HG03139 (cell line): Measurements from ENCODE around the gene DHRS3.
"Not testable (repeated sequence)": the region's sequence is repeated elsewhere in the genome, so short reads cannot be mapped to it uniquely, and the experiment has no call there.

Experiments used
- ATAC-seq: cut with Tn5 transposase; IDR thresholded peaks from one replicate; pipeline ENCODE4 v1.9.1; 2021; ENCODE audit not compliant: unreplicated experiment

Gene DHRS3

GRCh38 chr1:12541274-12542137, 76.5 kb downstream of the DHRS3 start:
- no peak for ATAC-seq

DNA sequence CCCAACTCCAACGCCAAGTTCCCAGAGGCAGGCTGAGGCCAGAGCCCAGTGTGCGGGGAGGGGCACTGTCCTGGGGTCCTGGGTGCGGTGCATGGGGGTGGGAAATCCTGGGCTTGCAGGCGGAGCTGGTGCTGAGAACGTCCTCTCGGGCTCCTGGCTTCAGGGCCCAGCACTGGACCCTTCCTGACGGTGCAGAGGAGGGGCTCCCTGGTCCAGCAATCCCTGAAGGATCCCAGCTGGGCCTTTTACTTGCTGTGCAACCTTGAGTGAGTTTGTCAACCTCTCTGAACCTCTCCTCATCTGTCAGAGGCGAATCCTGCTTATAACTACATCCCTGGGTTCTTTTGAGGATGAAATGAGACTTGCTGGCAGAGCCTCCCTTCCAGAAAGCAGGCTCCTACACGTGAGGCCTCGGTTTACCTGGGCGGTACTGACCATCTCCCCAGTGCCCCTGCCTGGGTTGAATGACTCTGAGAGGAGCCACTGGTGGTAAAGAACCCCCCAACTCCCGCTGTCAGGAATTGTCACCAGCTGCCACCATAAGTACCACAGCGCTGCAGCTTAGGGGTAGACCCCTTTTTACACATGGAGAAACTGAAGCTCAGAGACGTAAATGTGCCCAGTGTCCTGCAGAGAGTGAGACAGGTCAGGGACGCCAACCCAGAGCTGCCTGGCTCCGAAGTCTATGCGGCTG, 77.3 kb downstream of the DHRS3 start:
- no peak for ATAC-seq

GRCh38 chr1:12539705-12540579, 78.1 kb downstream of the DHRS3 start:
- no peak for ATAC-seq

GRCh38 chr1:12539320-12539704, 78.7 kb downstream of the DHRS3 start:
- no peak for ATAC-seq

GRCh38 chr1:12538536-12538935, 79.5 kb downstream of the DHRS3 start:
- not testable (repeated sequence) for ATAC-seq

GRCh38 chr1:12537906-12538461, 80.0 kb downstream of the DHRS3 start:
- ATAC-seq = no peak

DNA sequence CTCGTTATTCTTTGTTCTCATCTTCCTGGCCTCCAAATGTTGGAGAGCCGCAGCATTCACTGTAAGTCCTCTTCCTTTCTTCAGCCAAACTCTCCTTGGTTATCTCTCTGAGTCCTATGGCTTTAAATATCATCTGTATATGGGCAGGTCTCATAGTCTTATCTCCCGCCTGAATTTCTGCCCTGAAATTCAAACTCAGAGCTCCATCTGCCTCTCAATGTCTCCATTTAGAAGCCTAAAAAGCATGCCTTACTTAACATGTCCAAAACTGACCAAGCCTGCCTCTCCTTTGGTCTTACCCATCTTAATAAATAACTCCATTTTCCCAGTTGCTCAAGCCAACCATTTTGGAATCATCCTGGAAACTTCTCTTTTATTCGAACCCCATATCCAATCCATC, 80.7 kb downstream of the DHRS3 start:
- no peak for ATAC-seq

DNA sequence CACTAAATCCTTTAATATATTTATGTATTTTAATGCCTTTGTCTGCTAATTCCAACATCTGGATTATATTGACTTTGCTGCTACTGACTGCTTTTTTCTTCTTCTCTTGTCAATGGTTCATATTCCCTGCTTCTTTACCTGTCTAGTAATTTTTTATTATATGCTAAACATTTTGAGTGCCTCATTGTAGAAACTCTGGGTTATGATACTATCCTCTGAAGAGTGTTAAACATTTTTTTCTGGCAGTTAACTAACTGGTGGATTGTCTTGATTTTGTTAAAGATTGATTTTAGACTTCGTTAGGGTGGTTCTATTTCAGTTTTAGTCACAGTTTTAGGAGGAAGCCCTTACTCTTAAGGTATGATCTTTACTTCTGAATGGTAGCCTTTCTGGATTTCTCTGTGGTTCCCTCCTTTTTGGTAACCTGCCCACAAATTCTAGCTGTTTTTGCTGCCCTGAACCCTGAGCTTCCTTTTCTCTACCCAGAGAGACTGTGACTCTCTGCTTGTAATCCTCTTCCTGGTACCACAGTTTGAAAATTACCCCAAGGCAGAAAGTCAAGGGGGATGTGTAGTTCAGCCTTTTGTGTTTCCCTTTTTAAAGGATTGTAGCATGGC, 81.9 kb downstream of the DHRS3 start:
- no peak for ATAC-seq

DNA sequence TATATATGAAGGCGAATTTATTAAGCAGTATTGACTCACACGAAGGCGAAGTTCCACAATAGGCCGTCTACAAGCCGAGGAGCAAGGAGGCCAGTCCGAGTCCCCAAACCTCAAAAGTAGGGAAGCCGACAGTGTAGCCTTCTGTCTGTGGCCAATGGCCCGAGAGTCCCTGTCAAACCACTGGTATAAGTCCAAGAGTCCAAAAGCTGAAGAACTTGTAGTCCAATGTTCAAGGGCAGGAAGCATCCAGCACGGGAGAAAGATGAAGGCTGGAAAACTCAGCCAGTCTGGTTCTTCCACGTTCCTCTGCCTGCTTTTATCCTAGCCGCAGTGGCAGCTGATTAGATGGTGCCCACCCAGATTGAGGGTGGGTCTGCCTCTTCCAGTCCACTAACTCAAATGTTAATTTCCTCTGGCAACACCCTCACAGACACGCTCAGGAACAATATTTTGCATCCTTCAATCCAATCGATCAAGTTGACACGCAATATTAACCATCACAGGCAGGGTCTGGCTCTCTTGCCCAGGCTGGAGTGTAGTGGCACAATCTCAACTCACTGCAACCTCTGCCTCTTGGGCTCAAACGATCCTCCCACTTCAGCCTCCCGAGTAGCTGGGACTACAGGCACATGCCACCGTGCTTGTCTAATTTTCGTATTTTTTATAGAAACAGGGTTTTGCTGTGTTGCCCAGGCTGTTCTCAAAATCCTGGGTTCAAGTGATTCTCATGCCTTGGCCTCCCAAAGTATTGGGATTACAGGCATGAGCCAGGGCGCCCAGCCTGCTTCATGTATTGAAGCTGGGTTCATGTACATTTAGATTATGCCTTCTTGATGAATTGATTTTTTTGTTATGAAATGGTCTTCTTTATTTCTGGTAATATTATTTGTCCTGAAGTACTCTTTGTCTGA, 85.3 kb downstream of the DHRS3 start:
- ATAC-seq = no peak

GRCh38 chr1:12531179-12531499, 86.9 kb downstream of the DHRS3 start:
- no peak for ATAC-seq

GRCh38 chr1:12530462-12531178, 87.4 kb downstream of the DHRS3 start:
- no peak for ATAC-seq

DNA sequence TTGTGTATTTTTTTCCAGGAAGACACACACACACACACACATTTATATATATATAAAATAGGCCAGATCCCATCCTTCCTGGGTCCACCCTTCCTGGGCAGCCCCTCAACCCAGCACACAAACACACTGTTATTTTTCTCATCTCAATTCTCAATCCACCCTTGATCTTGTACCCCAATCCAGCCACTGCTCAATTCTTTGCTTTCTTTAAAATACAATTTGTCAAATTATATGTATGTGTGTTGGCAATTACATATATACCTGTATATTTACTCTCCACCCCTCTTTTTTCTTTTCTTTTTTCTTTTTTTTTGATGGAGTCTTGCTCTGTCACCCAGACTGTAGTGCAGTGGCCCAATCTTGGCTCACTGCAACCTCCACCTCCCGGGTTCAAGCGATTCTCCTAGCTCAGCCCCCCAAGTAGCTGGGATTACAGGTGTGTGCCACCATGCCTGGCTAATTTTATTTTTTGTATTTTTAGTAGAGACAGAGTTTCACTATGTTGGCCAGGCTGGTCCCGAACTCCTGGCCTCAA, 88.3 kb downstream of the DHRS3 start:
- no peak for ATAC-seq

DNA sequence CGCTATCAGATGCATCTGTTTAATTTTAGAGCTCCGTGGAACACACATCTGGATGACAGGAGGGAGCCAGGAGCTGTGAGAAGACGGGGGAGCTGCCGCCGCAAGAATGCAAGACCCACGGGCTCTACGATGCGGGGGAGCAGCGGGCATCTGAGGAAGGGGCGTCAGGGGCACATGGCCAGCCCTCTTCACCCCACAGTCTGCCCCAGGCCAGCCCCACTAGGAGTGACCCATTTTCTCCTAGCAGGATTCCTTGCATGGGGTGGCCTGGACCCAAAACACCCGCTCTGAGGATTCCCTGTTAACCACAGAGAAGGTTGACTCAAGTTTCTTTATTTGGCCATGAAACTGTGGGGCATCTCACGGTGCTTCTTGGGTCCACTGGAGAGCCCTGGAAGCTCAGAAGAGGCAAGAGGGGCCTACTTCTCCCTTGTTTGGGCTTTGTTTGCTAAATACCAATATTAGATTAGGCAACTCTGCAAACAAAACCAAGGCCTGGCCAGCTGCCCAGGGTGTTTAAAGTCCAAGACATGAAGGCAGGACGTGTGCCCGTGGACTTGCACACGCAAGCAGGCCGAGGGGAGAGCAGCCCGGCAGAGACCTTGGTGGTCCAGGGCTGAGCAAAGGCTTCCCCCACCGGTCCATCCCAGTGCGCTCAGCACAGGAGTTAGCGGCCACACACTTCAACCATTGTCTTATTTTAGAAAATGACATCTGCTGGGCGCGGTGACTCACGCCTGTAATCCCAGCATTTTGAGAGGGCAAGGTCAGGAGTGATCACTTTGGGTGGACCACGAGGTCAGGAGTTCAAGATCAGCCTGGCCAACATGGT, 89.8 kb downstream of the DHRS3 start:
- no peak for ATAC-seq

DNA sequence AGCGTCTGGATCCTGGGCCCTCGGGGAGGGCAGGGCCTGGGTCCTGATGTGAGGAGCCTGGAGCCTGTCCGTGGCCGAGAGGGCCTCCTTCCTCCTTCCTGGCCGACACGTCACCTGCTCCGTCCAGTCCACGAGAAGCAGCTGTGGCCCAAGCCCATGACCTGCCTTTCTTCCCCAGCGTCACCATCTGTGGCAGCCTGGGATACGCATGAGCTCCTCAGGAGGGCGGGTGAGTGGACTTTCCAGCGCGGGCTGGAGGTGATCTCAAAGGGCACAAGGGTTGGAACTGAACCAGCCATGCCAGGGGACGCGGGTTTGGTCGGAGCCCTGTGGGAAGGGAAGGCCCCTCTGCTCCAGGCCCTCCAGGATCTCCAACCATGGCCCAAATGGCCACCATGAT, 90.4 kb downstream of the DHRS3 start:
- ATAC-seq = no peak

DNA sequence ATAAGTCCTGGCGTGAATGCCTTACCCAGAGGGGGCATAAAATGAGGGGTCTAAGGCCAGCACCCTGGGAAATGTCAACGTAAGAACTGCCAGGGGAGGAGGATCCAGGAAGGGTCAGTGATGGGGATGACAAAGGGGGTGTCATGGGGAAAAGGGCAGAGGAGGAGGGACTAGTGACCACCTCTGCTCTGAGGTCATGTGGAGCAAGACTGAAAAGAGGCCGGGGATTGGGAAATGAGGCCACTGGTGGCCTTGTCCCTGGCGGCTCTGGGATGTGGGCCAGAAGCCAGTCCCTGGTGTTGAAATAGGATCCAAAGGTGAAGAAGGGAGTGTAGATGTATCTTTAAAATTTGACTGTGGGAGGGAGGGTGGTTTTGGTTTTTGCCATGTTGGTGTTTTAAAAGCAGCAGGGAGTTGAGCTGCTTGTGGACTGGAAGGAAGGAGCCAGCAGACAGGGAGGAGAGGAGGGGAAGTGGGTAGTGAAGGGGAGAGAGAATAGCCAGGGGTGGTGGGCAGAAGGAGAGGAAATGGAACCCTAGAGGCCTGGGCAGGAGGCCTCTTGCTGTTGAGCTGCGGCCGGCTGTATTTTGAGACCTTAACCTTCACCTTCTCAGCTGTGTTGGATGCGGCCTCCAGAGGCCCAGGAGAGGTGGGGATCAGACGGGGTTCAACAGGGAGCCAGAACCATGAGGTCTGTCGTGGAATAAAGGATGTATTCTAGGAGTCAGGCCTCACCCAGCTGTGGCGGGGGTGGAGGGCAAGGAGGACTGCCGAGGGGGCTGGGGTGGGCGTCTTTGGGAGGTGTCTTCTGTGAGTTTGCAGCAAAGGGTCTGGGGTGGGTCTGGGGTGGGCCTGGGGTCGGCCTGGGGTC, 92.5 kb downstream of the DHRS3 start:
- ATAC-seq = no peak

GRCh38 chr1:12524266-12524665, 93.7 kb downstream of the DHRS3 start:
- ATAC-seq = no peak

GRCh38 chr1:12522780-12523179, 95.2 kb downstream of the DHRS3 start:
- ATAC-seq = not testable (repeated sequence)
